Panc1 (cell line): ENCODE results near the gene CST9L. TPM values are rescaled to one million over a fixed set of nuclear protein-coding genes. Genes with fewer than 3 reads are reported as not detected.

Source experiments
- ATAC-seq: fragments of 200-7000 bp; cut with Tn5 transposase; 2 replicates; pipeline ENCODE4 v1.9.1; 2020; ENCODE audit warnings: mild to moderate bottlenecking, moderate library complexity
- BruUV-seq: library from RNA; stranded (reverse); fragments of 400-500 nt; replicated peaks from 2 replicates; lab custom pipeline; 2021; lab: Mats Ljungman, UMichigan
- CTCF ChIA-PET: fragments of 300-600 bp; sonication (Branson Sonifier 250); formaldehyde crosslinking; loops from one replicate; lab custom pipeline; 2022; ENCODE audit warnings: antibody characterized with exemption; lab: Charles Lee
- POLR2A ChIA-PET: fragments of 300-600 bp; sonication (Branson Sonifier 250); formaldehyde crosslinking; loops from one replicate; lab custom pipeline; 2022; ENCODE audit warnings: antibody characterized with exemption; lab: Charles Lee
- DNase-seq: peaks from one replicate; pipeline ENCODE4 v3.0.0-alpha.2; 2010; ENCODE audit warnings: low read depth, low spot score
- H3K27ac ChIP-seq: 2 replicates; pipeline ENCODE4 v1.5.1; 2011; ENCODE audit warnings: mild to moderate bottlenecking, low read length, inconsistent platforms
- H3K27me3 ChIP-seq: fragments of 200-500 bp; sonication (Bioruptor generic); 2 replicates; pipeline ENCODE4 v1.6.0; 2014; ENCODE audit warnings: low read length, inconsistent platforms; ENCODE audit not compliant: control insufficient read depth, insufficient read depth
- H3K36me3 ChIP-seq: fragments of 200-500 bp; sonication (Bioruptor generic); 2 replicates; pipeline ENCODE4 v1.5.1; 2014; ENCODE audit warnings: inconsistent platforms, mild to moderate bottlenecking, low read length, moderate library complexity; ENCODE audit not compliant: control insufficient read depth, insufficient read depth
- H3K4me1 ChIP-seq: 2 replicates; pipeline ENCODE4 v1.5.1; 2011; ENCODE audit warnings: inconsistent platforms, mild to moderate bottlenecking, low read length, moderate library complexity; ENCODE audit not compliant: control insufficient read depth, insufficient read depth
- H3K4me3 ChIP-seq, 2 experiments: 2 replicates each; pipeline ENCODE4 v1.5.1; 2011 to 2012; ENCODE audit warnings: low read depth in 2 of 2, low read length in 2 of 2, mild to moderate bottlenecking in 2 of 2, inconsistent platforms in 1 of 2, moderate library complexity in 1 of 2
- H3K9me3 ChIP-seq: fragments of 200-500 bp; sonication (Bioruptor generic); 2 replicates; pipeline ENCODE4 v1.5.1; 2014; ENCODE audit warnings: low read depth, mild to moderate bottlenecking, inconsistent platforms, low read length, moderate library complexity; ENCODE audit not compliant: control insufficient read depth, insufficient read depth
- POLR2AphosphoS5 ChIP-seq: IDR thresholded peaks from 2 replicates; pipeline ENCODE4 v1.6.1; 2012; ENCODE audit warnings: mild to moderate bottlenecking, low read depth, low read length, moderate library complexity
- SIN3A ChIP-seq: IDR thresholded peaks from 2 replicates; pipeline ENCODE4 v1.6.1; 2012; ENCODE audit warnings: low read depth, mild to moderate bottlenecking, low read length, moderate library complexity, borderline replicate concordance; ENCODE audit not compliant: insufficient read depth
- TCF7L2 ChIP-seq: IDR thresholded peaks from 2 replicates; pipeline ENCODE4 v1.6.1; 2011; ENCODE audit warnings: mild to moderate bottlenecking, low read depth, low read length, inconsistent platforms
- in situ Hi-C: cut with HindIII; loops from 2 replicates; pipeline ENCODE4 v1.10.0; 2016; ENCODE audit warnings: low sequenced_read_pairs, low pct_unique_long_range_greater_than_20kb
- intact Hi-C: fragments of 100-400 bp; cut with micrococcal nuclease; formaldehyde crosslinking; loops from one replicate; pipeline ENCODE4 v1.10.0; 2022; ENCODE audit not compliant: unreplicated experiment
- total RNA-seq: library from RNA; stranded (reverse); gene quantifications from one replicate; pipeline ENCODE4 v1.2.1, GENCODE V29; 2021; ENCODE audit not compliant: unreplicated experiment
- TF ChIP-seq, protein P1 (sequence below): fragments of 450-650 bp; IDR thresholded peaks from 2 replicates; pipeline ENCODE4 v1.5.1; 2017; ENCODE audit warnings: mild to moderate bottlenecking
- TF ChIP-seq, protein P2 (sequence below), 2 experiments: IDR thresholded peaks; 2 replicates each; pipeline ENCODE4 v1.6.1; 2011 to 2012; ENCODE audit warnings: low read depth in 2 of 2, control low read depth in 1 of 2, low read length in 1 of 2, mild to moderate bottlenecking in 1 of 2, moderate library complexity in 1 of 2; ENCODE audit not compliant: insufficient read depth in 1 of 2

The CST9L gene
- total RNA-seq, 1 experiment from 2014 or later, result not detected

DNA sequence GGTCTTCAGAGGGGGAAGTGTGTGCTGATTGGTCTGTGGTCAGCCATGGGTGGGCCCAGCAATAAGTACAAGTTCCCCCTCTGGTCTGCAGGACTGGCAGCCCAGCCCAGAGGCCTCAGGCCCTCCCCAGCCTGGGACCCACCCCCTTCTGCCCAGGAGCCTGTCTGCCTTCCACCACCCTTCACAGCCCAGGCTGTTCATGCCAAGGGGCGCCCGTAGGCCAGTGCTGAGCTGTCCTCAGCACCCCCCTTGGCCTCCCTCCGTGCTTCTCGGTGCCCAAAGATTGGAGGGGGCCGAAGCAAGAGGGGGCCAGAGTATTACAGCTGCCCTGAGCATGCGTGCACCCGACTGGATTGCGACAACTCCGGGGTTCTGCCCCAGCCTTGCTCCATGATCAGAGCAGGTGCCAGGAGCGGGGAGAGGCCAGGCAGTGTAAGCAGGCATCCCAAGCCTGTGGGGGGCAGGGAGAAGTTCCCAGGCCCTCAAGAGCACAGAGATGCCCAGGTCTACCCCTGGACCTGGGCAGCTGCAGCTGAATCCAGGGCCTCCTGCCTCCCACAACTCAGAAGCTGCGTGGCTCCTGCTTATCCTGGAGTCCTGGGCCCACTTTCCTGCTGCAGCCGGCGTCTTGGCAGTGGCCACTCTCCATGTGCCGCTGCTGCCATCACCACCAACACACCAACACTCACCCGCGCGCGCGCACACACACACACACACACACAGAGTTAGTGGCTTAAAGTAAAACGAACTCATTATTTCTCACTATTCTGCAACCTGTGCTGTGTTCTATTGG, 33.3 kb downstream of the CST9L start:
- intact Hi-C loops, result no loop called here
- in situ Hi-C loops, result no loop called here
- ChIA-PET CTCF (no interaction called here), POLR2A (no interaction called here)
- ATAC-seq (no peak), DNase-seq (no peak)
- no peak for TF ChIP-seq POLR2AphosphoS5
- no TSS peak for BruUV-seq
- Histone ChIP-seq H3K27ac (no peak overlapping the region), H3K27me3 (no peaks in the 10 kb centered on the region), H3K36me3 (no peaks in the 10 kb centered on the region), H3K4me3 (no peak overlapping the region), H3K4me1 (no peaks in the 10 kb centered on the region), H3K9me3 (no peaks in the 10 kb centered on the region)

DNA sequence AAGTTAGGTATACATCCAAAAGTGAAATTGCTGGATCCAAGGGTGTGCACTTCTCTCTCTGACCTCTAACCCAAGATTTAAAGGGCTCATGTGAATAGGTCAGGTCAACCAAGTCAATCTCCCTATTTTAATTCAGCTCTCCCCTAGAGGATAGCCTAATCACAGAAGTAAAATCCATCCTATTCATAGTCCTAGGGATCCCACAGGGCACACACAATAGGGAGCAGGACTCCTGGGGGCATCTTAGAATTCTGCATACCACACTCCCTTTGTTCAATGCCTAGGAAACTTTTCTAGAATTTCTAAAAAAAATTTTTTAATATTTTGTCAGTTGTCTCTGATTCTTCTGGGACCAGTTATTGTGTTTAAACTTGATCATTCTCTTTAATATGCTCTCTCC, 35.1 kb downstream of the CST9L start:
- no peaks in the 10 kb centered on the region for H3K36me3 ChIP-seq
- no peaks in the 10 kb centered on the region for H3K27me3 ChIP-seq
- no peak for TF ChIP-seq TCF7L2
- no peaks in the 10 kb centered on the region for H3K4me1 ChIP-seq
- ChIA-PET POLR2A (no interaction called here), CTCF (no interaction called here)
- H3K27ac ChIP-seq, result no peak overlapping the region
- intact Hi-C loops (no loop called here), in situ Hi-C loops (no loop called here)
- no peak overlapping the region for H3K4me3 ChIP-seq
- ATAC-seq (no peak), DNase-seq (no peak)
- H3K9me3 ChIP-seq, result no peaks in the 10 kb centered on the region
- BruUV-seq, result no TSS peak

DNA sequence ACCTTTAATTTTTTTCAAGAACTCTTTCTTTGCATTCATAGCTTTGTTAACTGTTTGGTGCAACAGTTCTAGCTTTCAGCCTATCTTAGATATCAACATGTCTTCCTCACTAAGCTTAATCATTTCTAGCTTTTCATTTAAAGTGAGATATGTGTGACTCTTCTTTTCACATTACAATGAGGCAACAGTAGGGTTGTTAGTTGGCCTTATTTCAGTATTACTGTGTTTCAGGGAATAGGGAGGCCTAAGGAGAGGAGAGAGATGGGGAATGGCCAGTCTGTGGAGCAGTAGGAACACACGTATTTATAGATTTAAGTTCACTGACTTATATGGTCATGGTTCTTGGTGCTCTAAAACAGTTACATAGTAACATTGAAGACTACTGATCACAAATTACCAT, 35.8 kb downstream of the CST9L start:
- Histone ChIP-seq H3K4me3 (no peak overlapping the region), H3K27me3 (no peaks in the 10 kb centered on the region), H3K9me3 (no peaks in the 10 kb centered on the region), H3K4me1 (no peaks in the 10 kb centered on the region), H3K27ac (no peak overlapping the region), H3K36me3 (no peaks in the 10 kb centered on the region)
- BruUV-seq, result no TSS peak
- in situ Hi-C loops (no loop called here), intact Hi-C loops (no loop called here)
- ATAC-seq (no peak), DNase-seq (no peak)
- ChIA-PET POLR2A (no interaction called here), CTCF (no interaction called here)
- TF ChIP-seq SIN3A (no peak), TCF7L2 (no peak)

DNA sequence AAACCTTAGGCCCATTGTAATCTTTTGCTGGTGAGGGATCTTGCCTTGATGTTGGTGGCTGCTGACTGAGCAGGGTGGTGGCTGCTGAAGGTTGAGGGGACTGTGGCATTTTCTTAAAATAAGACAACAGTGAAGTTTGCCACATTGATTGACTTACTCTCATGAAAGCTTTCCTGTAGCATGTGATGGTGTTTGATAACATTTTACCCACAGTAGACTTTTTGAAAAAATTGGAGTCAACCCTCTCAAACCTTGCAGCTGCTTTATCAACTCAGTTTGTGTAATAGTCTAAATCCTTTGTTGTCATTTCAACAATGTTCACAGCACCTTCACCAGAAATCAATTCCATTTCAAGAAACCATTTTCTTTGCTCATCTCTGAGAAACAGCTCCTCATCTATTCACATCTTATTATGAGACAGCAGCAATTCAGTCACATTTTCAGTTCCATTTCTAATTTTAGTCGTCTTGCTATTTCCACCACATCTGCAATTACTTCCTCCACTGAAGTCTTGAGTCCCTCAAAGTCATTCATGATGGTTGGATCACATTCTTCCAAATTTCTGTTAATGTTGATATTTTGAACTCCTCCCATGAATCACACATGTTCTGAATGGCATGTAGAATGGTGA, 37.2 kb downstream of the CST9L start:
- ATAC-seq (no peak), DNase-seq (no peak)
- ChIA-PET POLR2A (no interaction called here), CTCF (no interaction called here)
- Histone ChIP-seq H3K27ac (no peak overlapping the region), H3K9me3 (no peaks in the 10 kb centered on the region), H3K27me3 (no peaks in the 10 kb centered on the region), H3K4me1 (no peaks in the 10 kb centered on the region), H3K36me3 (no peaks in the 10 kb centered on the region), H3K4me3 (no peak overlapping the region)
- BruUV-seq, result no TSS peak
- intact Hi-C loops (no loop called here), in situ Hi-C loops (no loop called here)
- TF ChIP-seq TCF7L2 (no peak), SIN3A (no peak), POLR2AphosphoS5 (no peak)
- TF ChIP-seq, protein P1, sequence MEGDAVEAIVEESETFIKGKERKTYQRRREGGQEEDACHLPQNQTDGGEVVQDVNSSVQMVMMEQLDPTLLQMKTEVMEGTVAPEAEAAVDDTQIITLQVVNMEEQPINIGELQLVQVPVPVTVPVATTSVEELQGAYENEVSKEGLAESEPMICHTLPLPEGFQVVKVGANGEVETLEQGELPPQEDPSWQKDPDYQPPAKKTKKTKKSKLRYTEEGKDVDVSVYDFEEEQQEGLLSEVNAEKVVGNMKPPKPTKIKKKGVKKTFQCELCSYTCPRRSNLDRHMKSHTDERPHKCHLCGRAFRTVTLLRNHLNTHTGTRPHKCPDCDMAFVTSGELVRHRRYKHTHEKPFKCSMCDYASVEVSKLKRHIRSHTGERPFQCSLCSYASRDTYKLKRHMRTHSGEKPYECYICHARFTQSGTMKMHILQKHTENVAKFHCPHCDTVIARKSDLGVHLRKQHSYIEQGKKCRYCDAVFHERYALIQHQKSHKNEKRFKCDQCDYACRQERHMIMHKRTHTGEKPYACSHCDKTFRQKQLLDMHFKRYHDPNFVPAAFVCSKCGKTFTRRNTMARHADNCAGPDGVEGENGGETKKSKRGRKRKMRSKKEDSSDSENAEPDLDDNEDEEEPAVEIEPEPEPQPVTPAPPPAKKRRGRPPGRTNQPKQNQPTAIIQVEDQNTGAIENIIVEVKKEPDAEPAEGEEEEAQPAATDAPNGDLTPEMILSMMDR, result no peak
- TF ChIP-seq, protein P2, sequence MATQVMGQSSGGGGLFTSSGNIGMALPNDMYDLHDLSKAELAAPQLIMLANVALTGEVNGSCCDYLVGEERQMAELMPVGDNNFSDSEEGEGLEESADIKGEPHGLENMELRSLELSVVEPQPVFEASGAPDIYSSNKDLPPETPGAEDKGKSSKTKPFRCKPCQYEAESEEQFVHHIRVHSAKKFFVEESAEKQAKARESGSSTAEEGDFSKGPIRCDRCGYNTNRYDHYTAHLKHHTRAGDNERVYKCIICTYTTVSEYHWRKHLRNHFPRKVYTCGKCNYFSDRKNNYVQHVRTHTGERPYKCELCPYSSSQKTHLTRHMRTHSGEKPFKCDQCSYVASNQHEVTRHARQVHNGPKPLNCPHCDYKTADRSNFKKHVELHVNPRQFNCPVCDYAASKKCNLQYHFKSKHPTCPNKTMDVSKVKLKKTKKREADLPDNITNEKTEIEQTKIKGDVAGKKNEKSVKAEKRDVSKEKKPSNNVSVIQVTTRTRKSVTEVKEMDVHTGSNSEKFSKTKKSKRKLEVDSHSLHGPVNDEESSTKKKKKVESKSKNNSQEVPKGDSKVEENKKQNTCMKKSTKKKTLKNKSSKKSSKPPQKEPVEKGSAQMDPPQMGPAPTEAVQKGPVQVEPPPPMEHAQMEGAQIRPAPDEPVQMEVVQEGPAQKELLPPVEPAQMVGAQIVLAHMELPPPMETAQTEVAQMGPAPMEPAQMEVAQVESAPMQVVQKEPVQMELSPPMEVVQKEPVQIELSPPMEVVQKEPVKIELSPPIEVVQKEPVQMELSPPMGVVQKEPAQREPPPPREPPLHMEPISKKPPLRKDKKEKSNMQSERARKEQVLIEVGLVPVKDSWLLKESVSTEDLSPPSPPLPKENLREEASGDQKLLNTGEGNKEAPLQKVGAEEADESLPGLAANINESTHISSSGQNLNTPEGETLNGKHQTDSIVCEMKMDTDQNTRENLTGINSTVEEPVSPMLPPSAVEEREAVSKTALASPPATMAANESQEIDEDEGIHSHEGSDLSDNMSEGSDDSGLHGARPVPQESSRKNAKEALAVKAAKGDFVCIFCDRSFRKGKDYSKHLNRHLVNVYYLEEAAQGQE (IDR thresholded peaks at IDR 0.05; ENCODE audit: insufficient read depth in 1 of 2, low read depth in 2 of 2, low read length in 1 of 2), result no peak
